ENCODE measurements around the gene RPL38.

The RPL38 gene

DNA sequence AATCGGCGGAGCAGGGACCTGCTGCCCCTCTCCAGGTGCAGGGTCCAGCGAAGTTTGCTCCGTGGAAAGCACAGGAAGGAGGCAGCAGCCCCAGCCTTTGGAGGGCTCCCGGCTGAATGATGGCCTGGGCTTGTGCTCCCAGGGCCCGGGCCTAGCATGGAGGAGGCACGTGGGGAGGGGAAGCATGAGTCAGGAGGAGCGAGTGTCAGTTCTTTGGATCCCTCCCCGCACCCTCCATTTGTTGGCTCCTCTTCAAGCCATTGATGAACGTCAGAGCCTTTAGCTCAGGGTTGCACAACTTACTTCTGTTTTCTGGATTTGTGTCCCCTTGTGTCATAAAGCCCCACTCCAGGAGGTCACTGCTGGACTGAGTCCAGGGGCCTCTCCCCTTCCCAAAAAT lies 35.7 kb downstream of the RPL38 start:
- TF ChIP-seq CTCF (IDR thresholded peaks at IDR 0.05; ENCODE audit: borderline replicate concordance, control extremely low read depth, extremely low read depth, insufficient read depth, missing control alignments): no peak
- no peak for DNase-seq (ENCODE audit: low spot score)
- in situ Hi-C loops (cut with MboI; ENCODE audit: low sequenced_read_pairs, unreplicated experiment): no loop called here

DNA sequence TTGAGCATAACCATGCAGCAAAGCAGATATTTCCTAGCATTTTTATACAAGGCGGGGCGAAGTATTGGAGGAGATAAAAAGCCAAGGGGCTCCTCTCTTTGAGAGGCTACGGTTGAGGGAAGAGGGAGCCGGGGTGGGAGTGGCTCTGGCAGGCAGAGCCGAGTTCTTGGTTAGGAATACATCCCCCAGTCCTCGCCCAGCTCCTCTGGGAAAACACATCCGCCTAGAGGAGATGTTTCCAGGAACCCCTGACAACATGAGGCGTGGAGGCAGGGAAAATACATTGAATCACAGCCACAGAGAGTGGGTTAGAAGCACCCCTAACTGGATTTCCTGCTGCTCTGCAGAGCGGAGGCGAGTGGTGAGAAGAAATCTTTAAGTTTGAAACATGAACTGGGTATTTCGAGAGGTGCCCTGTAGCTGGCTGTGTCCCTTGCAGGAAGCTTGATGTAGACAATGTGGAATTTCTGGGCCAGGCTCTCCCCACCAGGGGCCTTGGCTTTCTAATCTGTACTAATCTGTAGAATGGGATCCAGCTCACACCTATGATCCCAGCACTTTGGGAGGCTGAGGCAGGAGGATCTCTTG lies 37.2 kb downstream of the RPL38 start:
- in situ Hi-C loops (cut with MboI; ENCODE audit: low sequenced_read_pairs, unreplicated experiment): no loop called here
- TF ChIP-seq CTCF (IDR thresholded peaks at IDR 0.05; ENCODE audit: borderline replicate concordance, control extremely low read depth, extremely low read depth, insufficient read depth, missing control alignments): no peak
- no peak for DNase-seq (ENCODE audit: low spot score)

- in situ Hi-C loops (cut with MboI; ENCODE audit: low sequenced_read_pairs, unreplicated experiment): no loop called here
- no peak for DNase-seq (ENCODE audit: low spot score)
- no peak for TF ChIP-seq CTCF (IDR thresholded peaks at IDR 0.05; ENCODE audit: borderline replicate concordance, control extremely low read depth, extremely low read depth, insufficient read depth, missing control alignments)
These were observed 38.0 kb downstream of the RPL38 start for GRCh38 chr17:74241431-74241830.

GRCh38 chr17:74241847-74242246 lies 38.4 kb downstream of the RPL38 start:
- no peak for DNase-seq (ENCODE audit: low spot score)
- in situ Hi-C loops (cut with MboI; ENCODE audit: low sequenced_read_pairs, unreplicated experiment): no loop called here
- TF ChIP-seq CTCF (IDR thresholded peaks at IDR 0.05; ENCODE audit: borderline replicate concordance, control extremely low read depth, extremely low read depth, insufficient read depth, missing control alignments): no peak

DNA sequence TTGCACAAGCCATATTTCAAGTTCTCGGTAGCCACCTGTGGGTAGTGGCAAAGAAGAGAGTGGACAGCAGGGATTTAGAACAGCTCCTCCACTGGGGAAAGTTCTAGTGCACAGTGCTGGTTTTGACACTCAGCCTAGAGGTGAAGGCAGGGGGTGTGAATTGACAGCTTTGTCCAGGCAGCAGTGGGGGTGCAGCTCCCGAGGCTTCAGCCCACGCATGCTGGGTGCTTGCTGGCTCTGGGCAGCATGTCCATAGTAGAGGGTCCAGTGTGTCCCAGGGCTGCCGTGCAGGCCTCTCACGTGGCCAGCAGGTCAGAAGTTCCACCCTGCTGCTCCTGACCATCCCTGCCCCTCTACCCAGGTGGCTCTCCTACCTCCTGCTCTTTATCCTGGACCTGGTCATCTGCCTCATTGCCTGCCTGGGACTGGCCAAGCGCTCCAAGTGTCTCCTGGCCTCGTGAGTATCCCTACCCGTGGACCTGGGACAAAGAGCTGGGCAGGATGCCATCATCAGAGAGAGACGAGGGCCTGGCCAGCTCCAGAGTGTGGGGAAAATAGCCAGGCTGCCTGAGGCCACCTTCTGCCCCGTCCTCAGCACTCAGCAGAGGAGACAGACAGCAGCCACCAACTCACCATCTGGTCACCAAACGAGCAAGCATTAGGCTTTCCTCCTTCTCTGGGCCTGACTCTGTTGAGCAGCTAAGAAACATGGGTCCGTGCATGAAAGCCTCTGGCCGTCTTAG lies 39.7 kb downstream of the RPL38 start:
- no peak for TF ChIP-seq CTCF (IDR thresholded peaks at IDR 0.05; ENCODE audit: borderline replicate concordance, control extremely low read depth, extremely low read depth, insufficient read depth, missing control alignments)
- in situ Hi-C loops (cut with MboI; ENCODE audit: low sequenced_read_pairs, unreplicated experiment): no loop called here
- DNase-seq (ENCODE audit: low spot score): no peak

- in situ Hi-C loops (cut with MboI; ENCODE audit: low sequenced_read_pairs, unreplicated experiment): no loop called here
- DNase-seq (ENCODE audit: low spot score): no peak
- TF ChIP-seq CTCF (IDR thresholded peaks at IDR 0.05; ENCODE audit: borderline replicate concordance, control extremely low read depth, extremely low read depth, insufficient read depth, missing control alignments): no peak
These were observed 40.6 kb downstream of the RPL38 start for GRCh38 chr17:74244128-74244527.

Measured in GM13976 (cell line).